ENCODE measurements around the gene ROPN1L. TPM values are rescaled to one million over a fixed set of nuclear protein-coding genes. Genes with fewer than 3 reads are reported as not detected.
A peak's percentile ranks its signal among the peaks of the same experiment; 100 is the strongest.

Gene ROPN1L
- total RNA-seq, 1 donor from 2014 or later: not detected

GRCh38 chr5:10498350-10498749 is 56.7 kb downstream of the ROPN1L start:
- Mint-ChIP-seq H3K9me3 (ENCODE audit: unreplicated experiment) (peaks cover 5% of the 10 kb centered on the region), H3K27ac (ENCODE audit: unreplicated experiment) (no peak overlapping the region), H3K4me1 (ENCODE audit: low read depth, unreplicated experiment) (peaks cover 16% of the 10 kb centered on the region), H3K4me3 (ENCODE audit: unreplicated experiment) (no peak overlapping the region), H3K27me3 (ENCODE audit: unreplicated experiment) (peaks cover 2% of the 10 kb centered on the region), H3K36me3 (ENCODE audit: unreplicated experiment) (peaks cover 19% of the 10 kb centered on the region)
- DNase-seq: no peak
- no peak for TF ChIP-seq CTCF (IDR thresholded peaks at IDR 0.05; ENCODE audit: partially characterized antibody, unreplicated experiment)

- Mint-ChIP-seq H3K9me3 (ENCODE audit: unreplicated experiment) (peaks cover 5% of the 10 kb centered on the region), H3K4me1 (ENCODE audit: low read depth, unreplicated experiment) (peaks cover 19% of the 10 kb centered on the region), H3K27ac (ENCODE audit: unreplicated experiment) (no peak overlapping the region), H3K4me3 (ENCODE audit: unreplicated experiment) (no peak overlapping the region), H3K27me3 (ENCODE audit: unreplicated experiment) (no peaks in the 10 kb centered on the region), H3K36me3 (ENCODE audit: unreplicated experiment) (peaks cover 18% of the 10 kb centered on the region)
- DNase-seq: no peak
- no peak for TF ChIP-seq CTCF (IDR thresholded peaks at IDR 0.05; ENCODE audit: partially characterized antibody, unreplicated experiment)
Observed at GRCh38 chr5:10499066-10499465, 57.4 kb downstream of the ROPN1L start.

GRCh38 chr5:10499776-10500175 is 58.1 kb downstream of the ROPN1L start:
- DNase-seq: no peak
- no peak for TF ChIP-seq CTCF (IDR thresholded peaks at IDR 0.05; ENCODE audit: partially characterized antibody, unreplicated experiment)
- H3K27ac Mint-ChIP-seq (ENCODE audit: unreplicated experiment): no peak overlapping the region
- H3K4me1 Mint-ChIP-seq (ENCODE audit: low read depth, unreplicated experiment): peaks cover 19% of the 10 kb centered on the region
- H3K27me3 Mint-ChIP-seq (ENCODE audit: unreplicated experiment): no peaks in the 10 kb centered on the region
- peaks cover 2% of the 10 kb centered on the region for H3K9me3 Mint-ChIP-seq (ENCODE audit: unreplicated experiment)
- no peak overlapping the region for H3K4me3 Mint-ChIP-seq (ENCODE audit: unreplicated experiment)
- H3K36me3 Mint-ChIP-seq (ENCODE audit: unreplicated experiment): peaks cover 11% of the 10 kb centered on the region

GRCh38 chr5:10500669-10501068 is 59.0 kb downstream of the ROPN1L start:
- Mint-ChIP-seq H3K36me3 (ENCODE audit: unreplicated experiment) (peaks cover 5% of the 10 kb centered on the region), H3K27ac (ENCODE audit: unreplicated experiment) (no peak overlapping the region), H3K4me3 (ENCODE audit: unreplicated experiment) (no peak overlapping the region), H3K9me3 (ENCODE audit: unreplicated experiment) (peaks cover 2% of the 10 kb centered on the region), H3K27me3 (ENCODE audit: unreplicated experiment) (no peaks in the 10 kb centered on the region), H3K4me1 (ENCODE audit: low read depth, unreplicated experiment) (peaks cover 19% of the 10 kb centered on the region)
- no peak for TF ChIP-seq CTCF (IDR thresholded peaks at IDR 0.05; ENCODE audit: partially characterized antibody, unreplicated experiment)
- no peak for DNase-seq

- peaks cover 21% of the 10 kb centered on the region for H3K4me1 Mint-ChIP-seq (ENCODE audit: low read depth, unreplicated experiment)
- H3K36me3 Mint-ChIP-seq (ENCODE audit: unreplicated experiment): no peaks in the 10 kb centered on the region
- H3K4me3 Mint-ChIP-seq (ENCODE audit: unreplicated experiment): peak overlapping the region; percentile 55
- H3K27ac Mint-ChIP-seq (ENCODE audit: unreplicated experiment): peak overlapping the region; percentile 68
- no peak for DNase-seq
- H3K9me3 Mint-ChIP-seq (ENCODE audit: unreplicated experiment): no peaks in the 10 kb centered on the region
- TF ChIP-seq CTCF (IDR thresholded peaks at IDR 0.05; ENCODE audit: partially characterized antibody, unreplicated experiment): no peak
- no peaks in the 10 kb centered on the region for H3K27me3 Mint-ChIP-seq (ENCODE audit: unreplicated experiment)
Observed at GRCh38 chr5:10501554-10502075, 59.9 kb downstream of the ROPN1L start.

Data from glutamatergic neuron (in vitro differentiated cells).